HUES6 (cell line): ENCODE results near the gene FDCSP.
"Not testable (repeated sequence)": the region's sequence is repeated elsewhere in the genome, so short reads cannot be mapped to it uniquely, and the experiment has no call there.

Source experiments
- H3K27ac ChIP-seq: 2 replicates; pipeline ENCODE4 v1.7.0; 2013; ENCODE audit warnings: low read depth, mild to moderate bottlenecking, low read length, inconsistent platforms
- H3K27me3 ChIP-seq: 2 replicates; pipeline ENCODE4 v1.6.1; 2013; ENCODE audit warnings: low read length; ENCODE audit not compliant: control insufficient read depth, insufficient read depth
- H3K36me3 ChIP-seq: 2 replicates; pipeline ENCODE4 v1.6.1; 2013; ENCODE audit warnings: low read length; ENCODE audit not compliant: control insufficient read depth, insufficient read depth
- H3K4me1 ChIP-seq: 2 replicates; pipeline ENCODE4 v1.6.1; 2013; ENCODE audit warnings: low read length; ENCODE audit not compliant: control insufficient read depth, insufficient read depth
- H3K4me3 ChIP-seq: 2 replicates; pipeline ENCODE4 v1.5.1; 2013; ENCODE audit warnings: low read depth, low read length
- H3K9ac ChIP-seq: one replicate; pipeline ENCODE4 v1.6.1; 2013; ENCODE audit warnings: mild to moderate bottlenecking, low read length
- H3K9me3 ChIP-seq: 2 replicates; pipeline ENCODE4 v1.6.1; 2013; ENCODE audit warnings: low read depth, low read length; ENCODE audit not compliant: control insufficient read depth, insufficient read depth

The FDCSP gene

DNA sequence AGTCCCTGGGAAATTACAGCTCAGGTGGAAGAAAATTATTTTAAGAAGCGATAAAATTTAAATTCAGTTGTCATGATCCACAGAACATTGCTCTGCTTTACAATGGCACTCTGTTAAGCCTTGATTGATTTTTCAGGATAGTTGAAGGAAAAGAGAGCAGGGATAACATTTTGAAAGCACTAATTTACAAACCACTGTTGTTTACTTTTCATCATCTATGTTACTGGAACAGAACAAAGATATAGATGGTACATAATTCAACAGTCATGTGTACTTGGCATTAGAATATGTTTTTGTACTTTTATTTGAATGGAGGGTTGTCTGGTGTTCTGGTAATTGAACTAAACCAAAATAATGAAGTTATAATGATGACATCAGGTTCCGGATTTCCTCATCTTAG is 33.0 kb upstream of the FDCSP start:
- Histone ChIP-seq H3K36me3 (no peaks in the 10 kb centered on the region), H3K27me3 (no peaks in the 10 kb centered on the region), H3K9me3 (no peaks in the 10 kb centered on the region), H3K4me3 (no peak overlapping the region), H3K9ac (no peak overlapping the region), H3K27ac (no peak overlapping the region), H3K4me1 (0 out of 2 replicates have a peak, but pooled peaks cover 3% of the 10 kb centered on the region)

DNA sequence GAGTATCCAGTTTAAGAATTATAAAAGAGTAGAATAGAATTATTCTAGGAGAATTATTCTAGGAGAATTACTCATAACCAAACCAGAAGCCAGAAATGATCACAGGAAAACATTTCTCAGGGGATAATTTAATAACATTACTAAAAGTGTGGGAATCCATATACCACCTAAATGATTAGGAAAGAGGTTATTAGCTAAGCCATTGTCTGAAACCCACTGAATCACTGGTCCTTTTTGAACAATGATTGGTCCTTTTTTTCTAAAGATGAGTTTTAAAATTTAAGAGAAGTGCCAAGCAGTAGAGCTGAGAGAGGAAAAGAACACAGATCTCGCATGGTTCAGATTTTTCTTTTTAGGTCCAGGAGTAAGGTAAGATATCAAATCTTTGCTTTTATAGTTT is 30.5 kb upstream of the FDCSP start, which contains the start of gene ODAM:
Gene ODAM, plus strand, starts transcription at position 301 of the 400 bp plus-strand sequence. CDS start 819 bp downstream, outside the sequence.
- H3K4me3 ChIP-seq = no peak within 1 kb of the TSS
- H3K27me3 ChIP-seq = no peaks in the 10 kb centered on the region
- no peak within 1 kb of the TSS for H3K27ac ChIP-seq
- H3K9me3 ChIP-seq = no peaks in the 10 kb centered on the region
- H3K4me1 ChIP-seq = 0 out of 2 replicates have a peak, but pooled peaks cover 3% of the 10 kb centered on the region
- no peak within 1 kb of the TSS for H3K9ac ChIP-seq
- no peaks in the 10 kb centered on the region for H3K36me3 ChIP-seq

DNA sequence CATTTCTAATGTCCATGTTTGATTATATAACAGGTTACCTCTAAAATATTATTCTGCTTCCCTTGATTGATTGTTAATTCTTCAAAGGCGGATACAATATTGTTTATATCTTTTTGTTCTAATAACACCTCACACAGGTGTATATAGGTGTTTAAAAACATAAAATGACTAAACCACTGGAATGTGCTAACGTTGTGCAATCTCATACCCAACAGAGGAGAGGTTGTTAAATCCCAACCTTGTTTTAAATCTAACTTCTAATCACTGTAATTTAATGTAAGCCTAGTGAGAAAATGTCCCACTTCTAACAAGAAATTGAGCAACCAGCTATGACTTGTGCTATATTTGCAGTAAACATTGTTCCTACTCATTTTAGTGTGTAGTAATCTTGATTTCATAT is 29.1 kb upstream of the FDCSP start:
- Histone ChIP-seq H3K27ac (no peak overlapping the region), H3K4me3 (no peak overlapping the region)

DNA sequence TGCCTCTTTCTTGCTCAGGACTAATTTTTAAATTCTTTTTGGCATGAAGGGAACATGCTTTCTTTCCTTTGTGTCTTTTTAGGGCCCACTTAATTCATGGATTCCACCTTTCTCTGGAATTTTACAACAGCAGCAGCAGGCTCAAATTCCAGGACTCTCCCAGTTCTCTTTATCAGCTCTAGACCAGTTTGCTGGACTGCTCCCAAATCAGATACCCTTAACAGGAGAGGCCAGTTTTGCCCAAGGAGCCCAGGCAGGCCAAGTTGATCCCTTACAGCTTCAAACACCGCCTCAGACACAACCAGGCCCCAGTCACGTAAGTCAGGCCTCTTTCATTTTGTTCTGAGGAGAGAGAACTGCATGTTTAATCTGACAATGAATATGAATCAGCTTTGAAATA is 28.1 kb upstream of the FDCSP start:
- Histone ChIP-seq H3K9ac (no peak overlapping the region), H3K4me3 (no peak overlapping the region), H3K9me3 (no peaks in the 10 kb centered on the region), H3K36me3 (no peaks in the 10 kb centered on the region), H3K4me1 (0 out of 2 replicates have a peak, but pooled peaks cover 3% of the 10 kb centered on the region), H3K27ac (no peak overlapping the region), H3K27me3 (no peaks in the 10 kb centered on the region)

More for the DNA sequence above, 29.1 kb upstream of the FDCSP start:
- Histone ChIP-seq H3K36me3 (no peaks in the 10 kb centered on the region), H3K27me3 (no peaks in the 10 kb centered on the region), H3K9ac (no peak overlapping the region), H3K4me1 (0 out of 2 replicates have a peak, but pooled peaks cover 3% of the 10 kb centered on the region), H3K9me3 (no peaks in the 10 kb centered on the region)

DNA sequence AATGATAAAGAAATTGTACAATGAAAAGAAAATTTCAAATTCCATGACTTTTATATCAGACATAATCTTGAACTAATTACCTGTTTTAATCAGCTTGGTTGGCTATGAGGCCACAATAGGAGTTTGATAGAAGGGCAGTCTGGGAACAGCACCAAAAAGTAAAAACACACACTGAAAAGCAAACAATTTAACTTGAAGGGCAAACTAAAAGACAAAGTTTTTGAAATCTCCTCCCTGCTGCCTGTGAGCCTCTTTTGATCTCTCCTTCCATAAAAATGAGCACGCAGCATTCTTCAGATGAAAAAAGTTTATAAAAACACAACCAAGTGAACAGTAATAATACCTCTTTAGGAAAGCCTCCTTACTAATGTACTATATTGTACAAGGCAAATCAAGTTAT is 22.3 kb upstream of the FDCSP start:
- Histone ChIP-seq H3K4me3 (no peak overlapping the region), H3K27me3 (no peaks in the 10 kb centered on the region), H3K4me1 (no peaks in the 10 kb centered on the region), H3K9ac (no peak overlapping the region), H3K9me3 (no peaks in the 10 kb centered on the region), H3K36me3 (no peaks in the 10 kb centered on the region), H3K27ac (no peak overlapping the region)

DNA sequence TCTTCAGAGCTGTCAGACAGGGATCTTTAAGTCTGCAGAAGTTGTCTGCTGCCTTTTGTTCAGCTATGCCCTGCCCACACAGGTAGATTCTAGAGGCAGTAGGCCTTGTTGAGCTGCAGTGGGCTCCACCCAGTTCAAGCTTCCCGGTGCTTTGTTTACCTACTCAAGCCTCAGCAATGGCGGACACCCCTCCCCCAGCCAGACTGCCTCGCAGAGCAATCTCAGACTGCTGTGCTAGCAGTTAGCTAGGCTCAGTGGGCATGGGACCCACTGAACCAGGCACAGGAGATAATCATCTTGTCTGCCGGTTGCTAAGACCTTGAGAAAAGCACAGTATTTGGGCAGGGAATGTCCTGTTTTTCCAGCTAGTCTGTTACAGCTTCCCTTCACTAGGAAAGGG is 13.2 kb upstream of the FDCSP start:
- not testable (repeated sequence) for H3K9ac ChIP-seq, H3K9me3 ChIP-seq, H3K4me1 ChIP-seq, H3K27ac ChIP-seq, H3K4me3 ChIP-seq, H3K27me3 ChIP-seq, H3K36me3 ChIP-seq

DNA sequence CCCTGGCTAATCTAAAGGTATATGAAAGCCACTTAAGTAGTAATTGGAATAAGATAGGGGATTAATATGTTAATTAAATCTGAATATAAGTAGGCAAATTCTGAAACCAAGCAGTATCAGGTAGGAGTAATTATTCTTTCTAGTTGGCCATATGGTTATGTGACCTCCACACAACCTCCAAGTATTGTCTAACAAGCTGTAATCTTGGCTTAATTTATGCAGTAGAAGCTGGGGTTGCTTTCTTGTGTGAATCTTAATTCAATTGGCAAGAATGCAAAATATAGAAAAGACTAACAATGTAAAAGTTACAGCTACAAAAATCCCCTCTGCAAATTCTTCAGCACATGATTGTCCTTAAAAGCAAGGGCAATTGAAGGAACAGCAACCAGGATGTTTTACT is 9.8 kb upstream of the FDCSP start:
- not testable (repeated sequence) for H3K9ac ChIP-seq, H3K9me3 ChIP-seq, H3K4me1 ChIP-seq, H3K4me3 ChIP-seq, H3K36me3 ChIP-seq, H3K27ac ChIP-seq, H3K27me3 ChIP-seq

DNA sequence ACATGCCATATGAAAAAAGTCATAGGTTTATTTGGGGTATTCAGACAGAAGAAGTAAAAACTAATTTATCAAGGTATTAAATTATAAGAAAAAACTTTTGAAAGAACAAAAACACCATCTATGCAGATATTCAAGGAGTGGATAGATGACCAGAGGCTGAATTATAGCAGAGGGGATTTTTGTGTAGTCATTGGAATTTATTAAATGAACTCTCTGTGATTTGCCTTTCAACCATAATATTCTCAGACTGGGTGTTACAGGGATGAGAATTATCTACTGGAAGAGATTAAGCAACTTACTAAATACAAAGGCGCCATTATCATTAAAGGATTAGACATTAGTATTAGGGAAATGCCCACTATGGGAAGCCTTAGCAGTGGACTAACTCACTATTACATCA is 9.4 kb upstream of the FDCSP start:
- H3K36me3 ChIP-seq, H3K4me1 ChIP-seq, H3K27ac ChIP-seq, H3K27me3 ChIP-seq, H3K9me3 ChIP-seq, H3K9ac ChIP-seq, H3K4me3 ChIP-seq: not testable (repeated sequence)

DNA sequence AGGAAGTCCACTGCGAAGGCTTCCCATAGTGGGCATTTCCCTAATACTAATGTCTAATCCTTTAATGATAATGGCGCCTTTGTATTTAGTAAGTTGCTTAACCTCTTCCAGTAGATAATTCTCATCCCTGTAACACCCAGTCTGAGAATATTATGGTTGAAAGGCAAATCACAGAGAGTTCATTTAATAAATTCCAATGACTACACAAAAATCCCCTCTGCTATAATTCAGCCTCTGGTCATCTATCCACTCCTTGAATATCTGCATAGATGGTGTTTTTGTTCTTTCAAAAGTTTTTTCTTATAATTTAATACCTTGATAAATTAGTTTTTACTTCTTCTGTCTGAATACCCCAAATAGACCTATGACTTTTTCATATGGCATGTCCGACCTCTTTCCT is 4.5 kb upstream of the FDCSP start:
- not testable (repeated sequence) for H3K27ac ChIP-seq, H3K4me1 ChIP-seq, H3K27me3 ChIP-seq, H3K36me3 ChIP-seq, H3K9ac ChIP-seq, H3K4me3 ChIP-seq, H3K9me3 ChIP-seq

DNA sequence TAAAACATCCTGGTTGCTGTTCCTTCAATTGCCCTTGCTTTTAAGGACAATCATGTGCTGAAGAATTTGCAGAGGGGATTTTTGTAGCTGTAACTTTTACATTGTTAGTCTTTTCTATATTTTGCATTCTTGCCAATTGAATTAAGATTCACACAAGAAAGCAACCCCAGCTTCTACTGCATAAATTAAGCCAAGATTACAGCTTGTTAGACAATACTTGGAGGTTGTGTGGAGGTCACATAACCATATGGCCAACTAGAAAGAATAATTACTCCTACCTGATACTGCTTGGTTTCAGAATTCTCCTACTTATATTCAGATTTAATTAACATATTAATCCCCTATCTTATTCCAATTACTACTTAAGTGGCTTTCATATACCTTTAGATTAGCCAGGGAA is 4.1 kb upstream of the FDCSP start:
- not testable (repeated sequence) for H3K9me3 ChIP-seq, H3K27me3 ChIP-seq, H3K36me3 ChIP-seq, H3K9ac ChIP-seq, H3K27ac ChIP-seq, H3K4me1 ChIP-seq, H3K4me3 ChIP-seq

DNA sequence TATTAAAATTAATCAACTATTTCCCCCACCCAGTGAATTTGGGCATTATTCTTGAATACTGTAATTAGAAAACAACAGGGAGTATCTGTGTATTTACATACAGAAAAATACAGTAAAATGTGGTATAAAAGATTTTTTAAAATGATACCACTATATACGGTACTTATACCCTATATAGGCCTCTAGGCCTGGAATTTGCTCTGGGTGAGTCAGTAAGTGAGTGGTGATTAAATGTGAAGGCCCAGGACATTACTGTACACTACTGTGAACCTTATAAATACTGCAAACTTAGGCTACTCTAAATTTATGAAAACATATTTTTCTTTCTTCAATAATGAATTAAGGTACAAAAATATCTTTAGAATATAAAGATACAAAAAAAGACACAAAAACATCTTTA is 10.2 kb downstream of the FDCSP start:
- Histone ChIP-seq H3K9ac (no peak overlapping the region), H3K4me3 (no peak overlapping the region), H3K9me3 (no peaks in the 10 kb centered on the region), H3K27me3 (no peaks in the 10 kb centered on the region), H3K36me3 (no peaks in the 10 kb centered on the region), H3K27ac (no peak overlapping the region), H3K4me1 (no peaks in the 10 kb centered on the region)
